Measurements from ENCODE around the gene DNAH10.

The DNAH10 gene

GRCh38 chr12:123741937-123742572, 20.0 kb upstream of the DNAH10 start:
- TF ChIP-seq, protein P1, sequence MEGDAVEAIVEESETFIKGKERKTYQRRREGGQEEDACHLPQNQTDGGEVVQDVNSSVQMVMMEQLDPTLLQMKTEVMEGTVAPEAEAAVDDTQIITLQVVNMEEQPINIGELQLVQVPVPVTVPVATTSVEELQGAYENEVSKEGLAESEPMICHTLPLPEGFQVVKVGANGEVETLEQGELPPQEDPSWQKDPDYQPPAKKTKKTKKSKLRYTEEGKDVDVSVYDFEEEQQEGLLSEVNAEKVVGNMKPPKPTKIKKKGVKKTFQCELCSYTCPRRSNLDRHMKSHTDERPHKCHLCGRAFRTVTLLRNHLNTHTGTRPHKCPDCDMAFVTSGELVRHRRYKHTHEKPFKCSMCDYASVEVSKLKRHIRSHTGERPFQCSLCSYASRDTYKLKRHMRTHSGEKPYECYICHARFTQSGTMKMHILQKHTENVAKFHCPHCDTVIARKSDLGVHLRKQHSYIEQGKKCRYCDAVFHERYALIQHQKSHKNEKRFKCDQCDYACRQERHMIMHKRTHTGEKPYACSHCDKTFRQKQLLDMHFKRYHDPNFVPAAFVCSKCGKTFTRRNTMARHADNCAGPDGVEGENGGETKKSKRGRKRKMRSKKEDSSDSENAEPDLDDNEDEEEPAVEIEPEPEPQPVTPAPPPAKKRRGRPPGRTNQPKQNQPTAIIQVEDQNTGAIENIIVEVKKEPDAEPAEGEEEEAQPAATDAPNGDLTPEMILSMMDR (IDR thresholded peaks at IDR 0.05; ENCODE audit: low read depth, low read length, missing control alignments), result no peak
- no peak overlapping the region for H3K4me3 ChIP-seq (ENCODE audit: low read depth, low read length)
- DNase-seq (ENCODE audit: low read depth), result no peak
- in situ Hi-C loops (cut with HindIII; ENCODE audit: low sequenced_read_pairs), result no loop called here

GRCh38 chr12:123743002-123743401, 19.1 kb upstream of the DNAH10 start:
- H3K4me3 ChIP-seq (ENCODE audit: low read depth, low read length), result no peak overlapping the region
- TF ChIP-seq, protein P1 (IDR thresholded peaks at IDR 0.05; ENCODE audit: low read depth, low read length, missing control alignments), result no peak
- no peak for DNase-seq (ENCODE audit: low read depth)
- in situ Hi-C loops (cut with HindIII; ENCODE audit: low sequenced_read_pairs), result no loop called here

GRCh38 chr12:123744836-123745235, 17.3 kb upstream of the DNAH10 start:
- no peak overlapping the region for H3K4me3 ChIP-seq (ENCODE audit: low read depth, low read length)
- TF ChIP-seq, protein P1 (IDR thresholded peaks at IDR 0.05; ENCODE audit: low read depth, low read length, missing control alignments), result no peak
- DNase-seq (ENCODE audit: low read depth), result no peak
- in situ Hi-C loops (cut with HindIII; ENCODE audit: low sequenced_read_pairs), result no loop called here

GRCh38 chr12:123747309-123747708, 14.8 kb upstream of the DNAH10 start:
- H3K4me3 ChIP-seq (ENCODE audit: low read depth, low read length), result no peak overlapping the region
- no peak for DNase-seq (ENCODE audit: low read depth)
- in situ Hi-C loops (cut with HindIII; ENCODE audit: low sequenced_read_pairs), result no loop called here
- TF ChIP-seq, protein P1 (IDR thresholded peaks at IDR 0.05; ENCODE audit: low read depth, low read length, missing control alignments), result no peak

- TF ChIP-seq, protein P1 (IDR thresholded peaks at IDR 0.05; ENCODE audit: low read depth, low read length, missing control alignments), result no peak
- in situ Hi-C loops (cut with HindIII; ENCODE audit: low sequenced_read_pairs), result no loop called here
Observed at GRCh38 chr12:123748161-123748560, 13.9 kb upstream of the DNAH10 start.

GRCh38 chr12:123748661-123749060, 13.4 kb upstream of the DNAH10 start:
- no peak overlapping the region for H3K4me3 ChIP-seq (ENCODE audit: low read depth, low read length)
- in situ Hi-C loops (cut with HindIII; ENCODE audit: low sequenced_read_pairs), result no loop called here
- TF ChIP-seq, protein P1 (IDR thresholded peaks at IDR 0.05; ENCODE audit: low read depth, low read length, missing control alignments), result no peak
- peak; percentile 29 for DNase-seq (ENCODE audit: low read depth)

More at GRCh38 chr12:123748161-123748560, 13.9 kb upstream of the DNAH10 start:
- DNase-seq (ENCODE audit: low read depth), result no peak
- no peak overlapping the region for H3K4me3 ChIP-seq (ENCODE audit: low read depth, low read length)
